IPS DF 4.7 (cell line): ENCODE data around the gene MICU2.
"Not testable (repeated sequence)": the region's sequence is repeated elsewhere in the genome, so short reads cannot be mapped to it uniquely, and the experiment has no call there.

ENCODE experiments used
- DNase-seq: peaks from one replicate; pipeline ENCODE4 v3.0.0-alpha.2; 2013; ENCODE audit warnings: low spot score; ENCODE audit errors: extremely low read depth

MICU2 gene

DNA sequence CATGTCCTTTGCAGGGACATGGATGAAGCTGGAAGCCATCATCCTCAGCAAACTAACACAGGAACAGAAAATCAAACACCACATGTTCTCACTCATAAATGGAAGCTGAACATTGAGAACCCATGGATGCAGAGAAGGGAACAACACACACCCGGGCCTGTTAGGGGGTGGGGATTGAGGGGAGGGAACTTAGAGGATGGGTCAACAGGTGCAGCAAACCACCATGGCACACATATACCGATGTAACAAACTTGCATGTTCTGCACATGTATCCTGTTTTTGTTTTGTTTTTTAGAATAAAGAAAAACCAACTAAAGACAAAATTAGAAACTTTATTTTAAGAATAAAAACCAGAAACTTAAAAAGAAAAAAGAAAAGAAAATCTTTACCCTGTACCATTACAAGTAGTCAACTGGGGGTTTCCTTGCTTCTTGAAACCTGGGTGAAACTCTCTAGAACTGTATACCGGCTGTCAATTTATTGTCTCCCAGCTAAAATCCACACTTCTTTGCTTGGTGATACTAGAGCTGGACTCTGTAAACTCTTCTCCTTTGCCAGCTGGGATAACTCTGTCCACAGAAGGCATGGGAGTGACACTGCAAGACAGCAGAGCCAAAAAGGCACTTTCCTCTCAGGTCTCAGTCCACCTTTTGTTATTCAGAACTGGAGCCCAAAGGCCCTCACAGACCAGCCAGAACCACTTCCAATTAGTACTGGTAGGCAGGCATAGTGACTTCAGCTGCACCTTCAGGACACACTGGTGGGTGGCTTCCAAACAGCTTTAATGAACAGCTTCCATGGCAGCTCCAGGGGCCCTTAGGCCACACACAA is 9.0 kb downstream of the MICU2 start:
- no peak for DNase-seq

DNA sequence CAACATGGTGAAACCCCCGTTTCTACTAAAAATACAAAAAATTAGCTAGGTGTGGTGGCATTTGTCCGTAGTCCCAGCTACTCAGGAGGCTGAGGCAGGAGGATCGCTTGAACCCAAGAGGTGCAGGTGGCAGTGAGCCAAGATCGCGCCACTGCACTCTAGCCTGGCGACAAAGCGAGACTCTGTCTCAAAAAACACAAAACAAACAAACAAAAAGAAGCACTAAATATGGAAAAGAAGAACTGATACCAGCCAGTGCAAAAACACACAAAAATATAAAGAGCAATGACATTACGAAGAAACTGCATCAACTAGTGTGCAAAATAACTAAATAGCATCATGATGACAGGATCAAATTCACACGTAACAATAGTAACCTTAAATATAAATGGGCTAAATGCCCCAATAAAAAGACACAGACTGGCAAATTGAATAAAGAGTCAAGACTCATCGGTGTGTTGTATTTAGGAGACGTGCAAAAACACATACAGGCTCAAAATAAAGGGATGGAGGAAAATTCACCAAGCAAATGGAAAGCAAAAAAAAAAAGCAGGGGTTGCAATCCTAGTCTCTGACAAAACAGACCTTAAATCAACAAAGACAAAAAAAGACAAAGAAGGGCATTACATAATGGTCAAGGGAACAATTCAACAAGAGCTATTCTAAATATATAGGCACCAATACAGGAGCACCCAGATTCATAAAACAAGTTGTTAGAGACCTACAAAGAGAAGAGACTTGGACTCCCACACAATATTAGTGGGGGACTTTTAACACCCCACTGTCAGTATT is 13.1 kb downstream of the MICU2 start:
- DNase-seq, result not testable (repeated sequence)

DNA sequence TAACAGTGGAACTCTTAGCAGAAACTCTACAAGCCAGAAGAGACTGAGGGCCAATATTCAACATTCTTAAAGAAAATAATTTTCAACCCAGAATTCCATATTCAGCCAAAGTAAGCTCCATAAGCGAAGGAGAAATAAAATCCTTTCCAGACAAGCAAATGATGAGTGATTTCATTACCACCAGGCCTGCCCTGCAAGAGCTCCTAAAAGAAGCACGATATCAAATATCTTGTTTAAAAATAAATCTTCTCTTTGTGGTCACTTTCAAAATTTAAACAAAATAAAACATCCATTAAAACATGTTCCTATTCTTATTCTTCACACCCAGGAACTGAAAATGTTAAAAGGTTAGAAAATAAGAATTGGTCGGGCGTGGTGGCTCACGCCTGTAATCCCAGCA is 13.7 kb downstream of the MICU2 start:
- DNase-seq, result no peak

DNA sequence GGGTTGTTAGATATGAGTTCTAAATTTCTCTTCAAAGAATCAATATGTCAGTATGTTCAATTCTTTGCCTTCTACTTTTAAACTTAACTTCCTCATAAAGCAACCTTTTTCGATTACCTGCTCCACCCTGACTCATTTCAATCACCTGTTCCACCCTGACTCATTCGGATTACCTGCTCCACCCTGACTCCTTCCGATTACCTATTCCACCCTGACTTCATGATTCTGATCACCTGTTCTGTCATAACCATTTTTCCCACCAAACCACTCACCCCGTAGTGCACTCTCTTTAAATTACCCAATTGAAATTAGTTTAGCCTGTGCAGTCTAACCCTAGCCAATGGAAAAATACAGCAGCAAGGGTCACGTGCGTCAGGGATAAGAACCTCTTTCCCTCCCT is 14.5 kb downstream of the MICU2 start:
- DNase-seq, result not testable (repeated sequence)

DNA sequence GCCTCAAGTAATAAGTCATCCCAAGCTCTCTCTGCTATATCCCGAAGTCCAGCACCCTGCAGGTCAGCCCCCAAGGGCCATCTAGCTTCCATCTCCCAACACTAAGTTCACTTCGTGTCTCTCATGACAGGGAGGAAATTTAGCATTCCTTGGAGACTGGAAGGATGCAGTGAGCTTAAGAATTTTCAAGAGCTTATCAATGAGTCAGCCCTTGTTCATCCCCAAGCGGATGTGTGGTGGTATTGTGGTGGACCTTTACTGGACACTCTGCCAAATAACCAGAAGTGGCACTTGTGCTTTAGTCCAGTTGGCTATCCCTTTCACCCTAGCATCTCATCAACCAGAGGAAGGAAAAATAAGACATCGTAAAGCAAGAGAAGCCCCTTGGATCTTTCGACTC is 15.6 kb downstream of the MICU2 start:
- not testable (repeated sequence) for DNase-seq

DNA sequence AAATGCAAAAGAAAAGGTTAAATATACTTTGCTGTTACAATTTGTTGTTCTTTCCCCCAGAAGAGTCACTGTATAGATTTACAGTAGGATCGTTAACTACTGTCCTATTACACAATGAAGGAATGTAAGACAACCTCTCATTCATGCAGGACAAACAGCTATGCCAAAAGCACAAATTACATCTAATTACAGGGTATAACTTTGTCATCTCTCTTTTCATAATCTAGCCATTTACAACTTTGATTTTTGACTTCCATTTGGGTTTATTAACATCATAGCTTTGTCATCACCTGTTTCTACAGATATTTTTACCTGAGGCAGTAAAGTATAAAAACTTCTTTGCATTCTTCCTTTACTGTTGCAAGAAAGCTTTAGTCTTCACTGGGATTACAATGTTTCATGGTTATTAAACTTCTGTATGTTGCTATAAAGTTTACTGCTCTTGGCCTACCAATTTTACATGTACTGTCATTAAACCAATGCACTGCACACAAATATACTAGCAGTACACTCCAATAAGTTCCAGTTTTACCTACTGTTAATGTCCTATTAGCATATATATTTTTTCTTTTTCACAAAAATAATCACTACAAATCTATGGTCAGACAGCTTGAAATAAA is 18.9 kb downstream of the MICU2 start:
- DNase-seq, result no peak

DNA sequence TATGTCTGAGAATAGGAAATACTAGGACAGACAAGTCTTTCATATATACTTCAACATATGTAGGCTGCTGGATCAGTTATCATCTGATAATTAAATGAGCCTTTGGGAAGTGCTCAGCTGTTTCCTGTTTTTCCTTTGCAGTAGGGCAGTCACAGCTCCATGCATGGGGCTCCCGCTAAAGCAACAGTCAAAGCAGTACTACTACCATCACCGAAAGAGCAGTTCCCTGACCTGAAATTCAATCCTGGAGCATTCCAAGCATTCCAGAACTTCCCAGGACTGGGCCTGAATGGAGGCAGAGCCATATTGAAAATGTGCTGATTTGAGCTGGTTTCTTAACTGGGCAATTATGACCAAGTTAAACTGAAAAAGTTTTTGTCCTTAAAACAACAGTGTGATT is 20.5 kb downstream of the MICU2 start:
- DNase-seq, result peak; percentile 51

DNA sequence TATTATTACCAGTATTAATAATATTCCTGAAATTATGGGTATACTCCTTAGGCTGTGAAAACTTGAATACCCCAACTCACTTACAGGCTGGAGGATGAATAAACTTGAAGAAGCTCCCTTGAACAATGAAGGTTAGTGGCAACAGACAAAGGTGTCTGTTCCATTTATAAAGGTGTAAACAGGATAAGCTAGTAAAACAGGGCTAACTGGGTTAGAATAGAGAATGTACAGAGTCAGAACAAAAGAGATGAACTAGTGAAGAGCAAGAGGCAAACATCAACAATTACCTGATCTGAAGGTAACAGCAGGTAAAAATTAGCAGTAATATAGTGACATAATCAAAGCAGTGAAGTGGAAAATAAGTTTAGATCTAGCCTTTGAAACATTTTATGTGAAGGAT is 23.2 kb downstream of the MICU2 start:
- DNase-seq, result no peak

DNA sequence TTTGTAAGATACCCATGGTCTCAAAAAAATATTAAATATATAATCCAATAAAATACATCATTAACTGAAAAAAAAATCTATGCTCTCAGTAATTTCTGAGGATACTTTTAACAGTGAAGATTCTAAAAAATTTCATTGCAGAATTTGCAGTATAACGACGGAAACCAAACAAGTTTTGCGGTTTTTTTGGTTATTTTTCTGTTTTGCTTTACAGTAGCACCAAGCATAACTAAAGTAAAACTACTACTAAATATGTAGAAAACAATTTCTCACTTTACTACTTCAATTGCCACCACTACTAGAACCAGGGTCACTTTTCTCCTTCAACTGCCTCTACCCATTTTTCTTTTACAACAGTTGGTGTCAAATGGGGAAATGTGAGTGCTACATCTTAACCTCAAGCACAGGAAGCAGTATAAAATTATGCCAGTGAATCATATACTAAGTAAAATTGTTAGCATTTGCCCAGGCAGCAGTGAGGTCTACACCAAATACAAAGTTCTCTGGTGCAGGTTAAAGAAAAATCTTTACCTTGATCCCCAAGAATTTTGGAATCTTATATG is 24.1 kb downstream of the MICU2 start:
- DNase-seq, result no peak

DNA sequence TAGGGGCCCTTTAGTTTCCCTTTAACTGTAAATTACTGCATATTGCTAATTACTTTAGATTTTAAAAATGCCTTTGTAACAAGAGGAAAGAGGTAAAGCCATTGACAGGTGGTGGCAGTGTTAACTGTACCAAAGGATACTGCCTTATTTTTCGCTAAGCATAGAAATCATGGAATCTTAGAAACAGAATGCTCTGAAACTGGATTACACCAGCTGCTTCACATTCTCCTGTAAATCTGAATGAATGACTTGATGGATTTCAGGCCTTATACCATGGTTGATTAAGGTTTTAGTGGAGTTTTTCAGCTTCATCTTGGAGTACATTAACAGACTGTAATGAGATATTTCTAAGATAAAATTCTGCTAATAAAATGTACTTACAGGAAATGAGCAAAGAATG is 25.2 kb downstream of the MICU2 start:
- DNase-seq, result no peak

DNA sequence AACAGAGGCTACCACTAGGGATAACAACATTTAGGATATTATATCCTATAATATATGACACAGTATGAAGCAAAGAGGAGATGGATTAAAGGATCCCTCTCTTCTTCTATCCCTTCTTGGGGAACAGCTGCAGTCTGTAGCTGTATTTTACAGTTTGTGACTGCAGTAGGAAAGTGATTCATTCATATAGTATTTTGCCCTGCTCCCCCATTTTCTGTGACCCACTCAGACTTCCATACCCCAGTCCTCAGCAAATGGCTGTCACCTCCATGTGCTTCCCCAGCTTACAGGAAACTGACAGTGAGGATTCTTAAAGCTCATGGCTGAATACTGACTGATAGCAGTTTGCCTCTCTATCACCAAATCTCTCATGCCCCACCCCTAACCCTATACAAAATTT is 27.5 kb downstream of the MICU2 start:
- DNase-seq, result no peak

DNA sequence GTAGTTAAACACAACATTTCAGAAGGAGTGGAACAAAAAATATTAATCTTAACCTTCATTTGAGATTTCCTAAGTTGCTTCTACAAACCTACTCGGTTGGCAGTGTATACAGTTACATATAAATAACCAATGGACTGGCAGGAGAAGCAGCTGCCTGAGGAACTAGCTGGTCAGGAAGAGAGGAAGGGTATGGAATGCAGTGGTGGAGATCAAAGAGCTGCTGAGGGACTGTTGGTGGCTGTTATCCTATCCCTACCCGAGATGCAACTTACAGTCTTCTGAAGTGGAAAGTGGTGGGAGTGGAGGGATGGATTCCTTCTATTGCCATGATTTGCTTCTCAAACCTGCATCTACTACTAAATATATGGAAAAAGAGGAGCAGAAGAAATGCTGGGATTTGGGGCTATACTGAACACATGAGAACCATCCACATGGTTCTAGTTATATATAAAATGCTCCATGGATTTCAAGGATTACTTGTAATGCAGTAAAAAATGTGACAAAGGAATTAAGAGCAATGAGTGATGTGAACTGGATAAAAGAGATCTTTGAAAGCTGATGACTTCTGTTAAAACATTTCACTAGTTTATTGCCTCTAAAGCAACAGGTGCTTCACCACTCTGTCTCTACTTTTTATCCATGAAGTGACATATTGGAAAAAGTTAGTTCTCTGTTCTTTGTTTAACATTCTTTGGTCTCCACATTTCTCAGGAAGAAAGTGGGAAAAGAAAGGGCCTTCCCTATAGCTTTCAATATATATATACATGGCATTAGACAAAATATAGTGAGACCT is 29.9 kb downstream of the MICU2 start:
- no peak for DNase-seq

DNA sequence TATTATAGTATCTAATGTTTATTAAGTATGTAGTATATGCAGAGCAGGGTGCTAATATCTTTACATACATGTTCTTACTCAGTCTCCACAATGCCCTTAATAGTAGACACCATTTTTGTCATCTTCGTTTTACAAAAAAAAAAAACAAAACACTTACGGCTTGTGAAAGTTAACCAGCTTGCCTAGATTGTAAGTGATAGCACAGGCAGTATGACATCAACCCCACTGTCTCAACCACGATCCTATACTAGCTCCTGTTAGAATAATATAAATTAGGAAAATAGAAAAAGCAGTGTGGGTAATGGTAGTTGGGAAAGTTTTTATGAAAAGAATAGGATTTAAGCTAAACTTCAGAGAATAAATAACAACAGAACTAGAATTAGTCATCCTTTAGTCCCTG is 34.3 kb downstream of the MICU2 start:
- DNase-seq, result no peak

DNA sequence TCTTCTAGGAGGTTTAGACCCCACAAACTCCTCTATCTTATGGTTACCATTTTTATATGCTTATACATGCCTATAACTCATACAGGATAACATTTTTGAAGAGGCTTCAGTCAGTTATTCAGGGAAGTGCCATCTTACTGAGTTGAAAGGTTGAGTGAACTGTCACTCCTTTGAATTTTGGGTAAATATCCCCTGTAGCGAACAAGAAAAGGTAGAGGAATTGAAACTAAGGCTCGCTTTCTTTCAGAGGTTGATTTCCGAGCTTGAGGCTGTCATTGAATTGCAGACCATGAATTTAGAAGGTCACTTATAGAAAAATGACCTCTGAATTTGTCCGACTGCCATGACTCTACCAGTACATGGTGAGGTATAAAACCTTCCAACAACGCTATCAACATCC is 35.1 kb downstream of the MICU2 start:
- no peak for DNase-seq

DNA sequence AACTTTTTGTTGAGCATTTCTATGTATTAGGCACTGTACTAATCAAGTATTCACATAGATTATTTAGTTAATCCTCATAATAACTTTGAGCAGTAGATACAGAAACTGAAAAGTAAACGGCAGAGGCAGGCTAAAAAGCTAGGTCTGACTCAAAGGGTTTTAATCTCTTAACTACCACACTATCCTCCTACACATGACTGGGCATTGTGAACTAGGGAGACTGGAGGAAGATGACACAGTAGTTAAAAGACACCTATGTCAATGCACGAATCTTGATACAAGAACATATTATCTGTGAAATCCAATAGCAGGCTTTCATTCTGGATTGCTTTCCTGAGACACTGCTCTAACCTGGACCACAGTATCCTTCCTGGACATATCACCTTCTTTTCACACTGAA is 36.3 kb downstream of the MICU2 start:
- DNase-seq, result no peak

DNA sequence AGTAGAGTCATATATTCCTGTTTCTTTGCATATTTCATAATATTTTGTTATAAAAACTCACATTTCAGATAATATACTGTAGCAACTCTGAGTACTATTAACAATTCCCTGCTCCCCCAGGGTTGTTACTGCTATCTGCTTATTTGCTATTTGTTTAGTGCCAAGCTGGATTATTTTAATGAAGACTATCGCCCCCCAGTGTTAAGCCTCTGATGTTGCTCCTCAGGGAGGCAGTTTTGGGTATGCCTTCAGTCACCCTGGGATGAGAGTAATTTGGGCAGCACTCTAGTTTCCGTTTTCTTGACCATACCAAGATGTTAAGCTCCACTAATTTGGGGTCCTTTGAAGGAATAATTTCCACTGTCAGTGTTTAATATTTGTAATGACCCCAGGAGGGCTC is 46.0 kb downstream of the MICU2 start:
- no peak for DNase-seq

DNA sequence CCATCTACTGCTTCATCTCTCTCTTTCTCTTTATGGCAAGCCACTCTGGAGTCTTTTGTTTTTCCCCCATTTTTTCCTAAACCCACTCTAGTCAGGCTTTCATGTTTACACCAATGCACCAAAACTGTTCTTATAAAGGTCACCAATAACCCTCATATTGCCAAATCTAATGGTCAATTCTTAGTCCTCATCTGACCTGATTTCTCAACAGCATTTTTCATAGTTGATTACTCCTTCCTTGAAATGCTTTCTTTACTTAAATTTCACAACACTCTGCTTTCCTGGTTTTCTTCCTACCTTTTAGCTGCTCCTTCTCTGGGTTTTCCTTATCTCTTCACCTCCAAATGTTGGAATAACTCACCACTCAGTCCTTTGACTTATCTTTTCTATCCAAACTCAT is 47.9 kb downstream of the MICU2 start:
- DNase-seq, result no peak

DNA sequence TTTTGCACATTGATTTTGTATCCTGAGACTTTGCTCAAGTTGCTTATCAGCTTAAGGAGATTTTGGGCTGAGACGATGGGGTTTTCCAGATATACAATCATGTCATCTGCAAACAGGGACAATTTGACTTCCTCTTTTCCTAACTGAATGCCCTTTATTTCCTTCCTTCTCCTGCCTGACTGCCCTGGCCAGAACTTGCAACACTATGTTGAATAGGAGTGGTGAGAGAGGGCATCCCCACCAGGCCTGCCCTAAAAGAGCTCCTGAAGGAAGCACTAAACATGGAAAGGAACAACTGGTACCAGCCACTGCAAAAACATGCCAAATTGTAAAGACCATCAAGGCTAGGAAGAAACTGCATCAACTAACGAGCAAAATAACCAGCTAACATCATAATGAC is 50.7 kb downstream of the MICU2 start:
- DNase-seq, result not testable (repeated sequence)

DNA sequence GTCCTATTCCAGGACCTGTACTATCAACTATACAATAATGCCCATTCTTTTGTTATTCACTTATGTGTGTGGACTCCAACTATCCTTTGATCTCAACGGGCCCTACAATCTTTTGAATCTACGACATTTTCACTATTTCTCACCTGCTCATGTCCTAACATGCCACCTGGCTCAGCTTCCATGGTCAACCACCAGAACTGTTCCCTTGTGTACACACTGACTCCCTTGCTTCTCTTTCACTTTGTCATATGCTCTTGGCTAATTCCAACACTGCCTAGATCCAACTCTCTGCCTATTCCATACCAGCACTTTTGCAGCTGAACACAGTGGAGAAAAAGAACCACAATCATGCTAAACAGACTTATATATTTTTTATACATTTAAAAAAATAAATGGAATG is 53.1 kb downstream of the MICU2 start:
- DNase-seq, result no peak

DNA sequence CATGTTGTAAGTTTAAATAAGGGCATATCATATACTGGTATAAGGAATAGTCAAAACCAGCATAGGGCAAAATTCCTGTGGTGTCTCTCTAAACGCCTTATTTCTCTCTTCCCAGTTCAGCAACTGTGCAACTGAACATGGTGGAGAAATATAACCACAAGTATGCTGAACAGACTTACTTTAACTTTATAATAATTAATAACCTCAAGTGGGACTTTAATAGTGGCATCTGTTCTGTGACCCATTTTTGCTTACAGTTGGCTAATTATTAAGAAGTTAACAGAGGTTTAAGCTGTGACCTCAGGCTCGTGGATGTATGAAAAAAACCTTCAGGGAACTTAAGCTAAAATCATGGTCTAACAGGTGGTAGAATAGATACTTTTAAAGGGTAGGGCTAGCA is 54.3 kb downstream of the MICU2 start:
- DNase-seq, result no peak

DNA sequence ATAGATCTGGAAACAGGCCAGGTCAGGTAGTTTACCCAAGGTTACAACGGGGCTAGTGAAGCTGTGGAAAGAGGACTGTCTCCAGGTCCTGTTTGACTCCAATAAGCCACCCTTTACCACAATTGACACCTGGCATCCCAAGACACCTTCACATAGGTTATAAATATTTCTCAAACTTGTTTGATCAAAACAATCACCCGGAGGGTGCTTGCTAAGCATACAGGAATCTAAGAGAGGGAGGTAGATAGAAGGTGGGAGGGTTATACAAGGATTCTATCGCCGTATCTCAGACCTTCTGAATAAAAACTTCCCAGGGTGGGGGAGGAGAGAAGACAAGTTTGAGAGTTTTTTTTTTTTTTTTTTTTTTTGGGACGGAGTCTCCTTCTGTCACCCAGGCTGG is 55.4 kb downstream of the MICU2 start:
- no peak for DNase-seq
